SK-N-SH (cell line): ENCODE measurements around the gene PPP1R14B. TPM values are rescaled to one million over a fixed set of nuclear protein-coding genes. Genes with fewer than 3 reads are reported as not detected.
A peak's percentile ranks its signal among the peaks of the same experiment; 100 is the strongest.

Experiments used
- CTCF ChIA-PET: fragments of 300-600, 350-600 bp; formaldehyde crosslinking; extraction: SDS; loops from one replicate; lab custom pipeline; 2021; lab: Yijun Ruan, JAX
- POLR2A ChIA-PET: fragments of 350-600 bp; sonication (Branson Sonifier 250); formaldehyde crosslinking; extraction: SDS; loops from one replicate; lab custom pipeline; 2020; ENCODE audit warnings: antibody characterized with exemption, inconsistent platforms; lab: Yijun Ruan, JAX
- DNase-seq: peaks from one replicate; pipeline ENCODE4 v3.0.0; 2012
- H2AFZ ChIP-seq: fragments of 200-600 bp; sonication (generic); 2 replicates; pipeline ENCODE4 v1.8.1; 2016; ENCODE audit warnings: antibody characterized with exemption, mild to moderate bottlenecking, low read depth
- H3F3A ChIP-seq: fragments of 200-600 bp; sonication (generic); replicated peaks from 2 replicates; pipeline ENCODE3; 2016; ENCODE audit warnings: antibody characterized with exemption, mild to moderate bottlenecking; ENCODE audit not compliant: insufficient read depth
- H3K27ac ChIP-seq, 2 experiments: fragments of 200-500 bp in 1 of 2; fragments of 200-600 bp in 1 of 2; sonication (Bioruptor generic) in 1 of 2; sonication (generic), shearing (Covaris generic) in 1 of 2; 2 replicates each; pipeline versions ENCODE4 v1.5.1 to v1.6.1; 2014 to 2016; ENCODE audit warnings: low read depth in 2 of 2, inconsistent platforms in 1 of 2, low read length in 1 of 2, mild to moderate bottlenecking in 1 of 2, mixed read lengths in 1 of 2
- H3K27me3 ChIP-seq: fragments of 200-600 bp; sonication (generic), shearing (Covaris generic); 2 replicates; pipeline ENCODE4 v1.6.1; 2016; ENCODE audit warnings: mixed run types; ENCODE audit not compliant: insufficient read depth
- H3K36me3 ChIP-seq, 2 experiments: fragments of 200-500 bp in 1 of 2; fragments of 200-600 bp in 1 of 2; sonication (Bioruptor generic) in 1 of 2; sonication (generic) in 1 of 2; replicated peaks in 1 of 2; 2 replicates each; pipeline versions ENCODE3 to v1.5.1; 2014 to 2016; ENCODE audit warnings: low read length in 1 of 2, mild to moderate bottlenecking in 1 of 2; ENCODE audit not compliant: insufficient read depth in 2 of 2, control insufficient read depth in 1 of 2
- H3K4me1 ChIP-seq, 2 experiments: fragments of 200-500 bp in 1 of 2; fragments of 200-600 bp in 1 of 2; sonication (Bioruptor generic) in 1 of 2; sonication (generic), shearing (Covaris generic) in 1 of 2; 2 replicates each; pipeline versions ENCODE4 v1.5.1 to v1.6.1; 2014 to 2016; ENCODE audit warnings: low read depth in 1 of 2, low read length in 1 of 2, mixed run types in 1 of 2; ENCODE audit not compliant: insufficient read depth in 2 of 2, control insufficient read depth in 1 of 2
- H3K4me2 ChIP-seq: fragments of 200-600 bp; sonication (generic), shearing (Covaris generic); 2 replicates; pipeline ENCODE4 v1.6.1; 2017; ENCODE audit warnings: mixed run types
- H3K4me3 ChIP-seq, 2 experiments: fragments of 200-500 bp in 1 of 2; fragments of 200-600 bp in 1 of 2; sonication (Bioruptor generic) in 1 of 2; sonication (generic), shearing (Covaris generic) in 1 of 2; 2 replicates each; pipeline versions ENCODE4 v1.5.1 to v1.8.1; 2014 to 2016; ENCODE audit warnings: low read depth in 2 of 2, inconsistent platforms in 1 of 2, low read length in 1 of 2, mild to moderate bottlenecking in 1 of 2, mixed read lengths in 1 of 2, moderate library complexity in 1 of 2
- H3K79me2 ChIP-seq: fragments of 200-600 bp; sonication (generic); 2 replicates; pipeline ENCODE4 v1.8.1; 2017; ENCODE audit warnings: mild to moderate bottlenecking; ENCODE audit not compliant: insufficient read depth
- H3K9ac ChIP-seq: fragments of 200-600 bp; sonication (generic); 2 replicates; pipeline ENCODE4 v1.6.1; 2017; ENCODE audit warnings: mixed run types
- H3K9me2 ChIP-seq: fragments of 200-600 bp; sonication (generic); 2 replicates; pipeline ENCODE4 v1.6.1; 2017; ENCODE audit warnings: mixed run types
- H3K9me3 ChIP-seq: fragments of 200-600 bp; sonication (generic); 2 replicates; pipeline ENCODE4 v1.6.1; 2017; ENCODE audit warnings: mixed run types, mild to moderate bottlenecking, moderate library complexity
- H4K20me1 ChIP-seq: fragments of 200-600 bp; sonication (generic); 2 replicates; pipeline ENCODE4 v1.6.1; 2017; ENCODE audit warnings: mild to moderate bottlenecking, mixed run types; ENCODE audit not compliant: insufficient read depth
- CHD2 ChIP-seq: fragments of 150-350 bp; IDR thresholded peaks from 2 replicates; pipeline ENCODE4 v1.6.1; 2018; ENCODE audit warnings: low read length; ENCODE audit not compliant: partially characterized antibody
- CTCF ChIP-seq: fragments of 200-600 bp; sonication (generic); IDR thresholded peaks from 2 replicates; pipeline ENCODE4 v1.6.1; 2017; ENCODE audit warnings: antibody characterized with exemption, mild to moderate bottlenecking, moderate library complexity
- EP300 ChIP-seq, 2 experiments: IDR thresholded peaks; 2 replicates each; pipeline versions ENCODE4 v1.4.0 to v1.6.1; 2012; ENCODE audit warnings: borderline replicate concordance in 1 of 2, low read depth in 1 of 2, low read length in 1 of 2
- EZH2phosphoT487 ChIP-seq: fragments of 200-600 bp; sonication (generic); IDR thresholded peaks from 2 replicates; pipeline ENCODE4 v1.6.1; 2017; ENCODE audit warnings: low read depth, mixed run types, mild to moderate bottlenecking, antibody characterized with exemption, moderate library complexity, borderline replicate concordance
- FOXM1 ChIP-seq: IDR thresholded peaks from 2 replicates; pipeline ENCODE4 v1.4.0; 2012; ENCODE audit warnings: low read depth, mild to moderate bottlenecking
- GABPA ChIP-seq: IDR thresholded peaks from 2 replicates; pipeline ENCODE4 v1.4.0; 2012; ENCODE audit warnings: low read depth, mild to moderate bottlenecking
- IRF3 ChIP-seq: fragments of 150-350 bp; IDR thresholded peaks from 2 replicates; pipeline ENCODE4 v1.6.1; 2016; ENCODE audit warnings: mild to moderate bottlenecking, low read depth, low read length
- MXI1 ChIP-seq: IDR thresholded peaks from 2 replicates; pipeline ENCODE4 v1.6.1; 2012; ENCODE audit warnings: mild to moderate bottlenecking, low read depth, low read length, improper control_type of control experiment
- NFIC ChIP-seq: IDR thresholded peaks from 2 replicates; pipeline ENCODE4 v1.4.0; 2012; ENCODE audit warnings: borderline replicate concordance
- PBX3 ChIP-seq: IDR thresholded peaks from 2 replicates; pipeline ENCODE4; 2012
- POLR2AphosphoS5 ChIP-seq: IDR thresholded peaks from 2 replicates; pipeline ENCODE4 v1.6.1; 2012; ENCODE audit warnings: low read depth, low read length
- RAD21 ChIP-seq: IDR thresholded peaks from 2 replicates; pipeline ENCODE4 v1.6.1; 2012; ENCODE audit warnings: mild to moderate bottlenecking, low read length
- RXRA ChIP-seq: IDR thresholded peaks from 2 replicates; pipeline ENCODE4 v1.4.0; 2012; ENCODE audit warnings: low read depth, mild to moderate bottlenecking, borderline replicate concordance
- SIN3A ChIP-seq: IDR thresholded peaks from 2 replicates; pipeline ENCODE4 v1.6.1; 2012; ENCODE audit warnings: low read depth, mild to moderate bottlenecking, low read length, moderate library complexity, borderline replicate concordance
- SMC3 ChIP-seq: IDR thresholded peaks from 2 replicates; pipeline ENCODE4 v1.6.1; 2012; ENCODE audit warnings: low read depth, low read length, improper control_type of control experiment
- TAF1 ChIP-seq: IDR thresholded peaks from 2 replicates; pipeline ENCODE4 v1.6.1; 2012; ENCODE audit warnings: low read depth, mild to moderate bottlenecking, low read length, moderate library complexity, borderline replicate concordance
- TCF12 ChIP-seq: IDR thresholded peaks from 2 replicates; pipeline ENCODE4 v1.4.0; 2012
- YY1 ChIP-seq: IDR thresholded peaks from 2 replicates; pipeline ENCODE4 v1.4.0; 2012; ENCODE audit warnings: low read depth, mild to moderate bottlenecking
- WGBS: methylation state at CpG from one replicate; pipeline ENCODE4 v1.1.6; 2017; ENCODE audit warnings: low lambda C conversion rate; 5-methylcytosine and 5-hydroxymethylcytosine counted together
- polyA plus RNA-seq, 3 experiments: library from polyadenylated mRNA; depleted of rRNA; stranded (reverse); fragments of >200 nt; gene quantifications; 2 replicates each; pipeline ENCODE4 v1.2.3, GENCODE V29; 2012

Gene PPP1R14B
- polyA plus RNA-seq, 1 of the 3 experiments (the other 2 are of a cell fraction) = 523 TPM

- Histone ChIP-seq H3K9me2 (no peaks in the 10 kb centered on the region), H3K27ac (peak overlapping the region; percentile 47 to 88; a peak in 3 of 4 replicates), H3K27me3 (no peaks in the 10 kb centered on the region), H3F3A (peaks cover 6% of the 10 kb centered on the region), H3K36me3 (peaks cover 0 to 14% of the 10 kb centered on the region in 2 experiments), H2AFZ (no peak overlapping the region), H3K4me2 (peak overlapping the region; percentile 98), H3K79me2 (peaks cover 42% of the 10 kb centered on the region), H3K9me3 (no peaks in the 10 kb centered on the region), H4K20me1 (no peaks in the 10 kb centered on the region), H3K4me3 (peak overlapping the region; percentile 88 to 97), H3K9ac (peak overlapping the region; percentile 75), H3K4me1 (peaks cover 9 to 34% of the 10 kb centered on the region in 2 experiments; a peak in 2 of 4 replicates)
- no peak for TF ChIP-seq GABPA
- no peak for TF ChIP-seq EP300 (IDR thresholded peaks at IDR 0.05; ENCODE audit: borderline replicate concordance in 1 of 2, low read depth in 1 of 2, low read length in 1 of 2)
- no peak for TF ChIP-seq RAD21
- no peak for TF ChIP-seq RXRA
- TF ChIP-seq IRF3 = no peak
- no peak for TF ChIP-seq YY1
- no peak for TF ChIP-seq MXI1
- no peak for TF ChIP-seq SIN3A
- no peak for TF ChIP-seq TCF12
- no peak for TF ChIP-seq POLR2AphosphoS5
- TF ChIP-seq CTCF = no peak
- TF ChIP-seq PBX3 = no peak
- no peak for TF ChIP-seq FOXM1
- no peak for TF ChIP-seq SMC3
- TF ChIP-seq TAF1 = no peak
- no peak for TF ChIP-seq CHD2
- TF ChIP-seq EZH2phosphoT487 = no peak
- no peak for TF ChIP-seq NFIC
- 60% methylated on average over 15 of the region's 22 CpGs for WGBS
- POLR2A ChIA-PET = interaction anchor here (0.7 to 1.0 kb wide), 4 partner anchors 16 to 22 kb away, joined by 3 read pairs; partner anchors contain the start of gene FKBP2
- CTCF ChIA-PET = interaction anchor here (0.8 to 5.2 kb wide), 6 partner anchors 14 to 79 kb away, joined by 3 to 36 read pairs (median 4); partner anchors contain the start of genes FERMT3 and PLCB3
- DNase-seq = peak; percentile 33
Observed at GRCh38 chr11:64224891-64225607, 21.7 kb downstream of the PPP1R14B start.
